IMR-90 (cell line): ENCODE data around the gene MRPL20. TPM values are rescaled to one million over a fixed set of nuclear protein-coding genes. Genes with fewer than 3 reads are reported as not detected.

Experiments
- ATAC-seq: fragments of 200-7000 bp; cut with Tn5 transposase; 2 replicates; pipeline ENCODE4 v1.9.1; 2020; ENCODE audit warnings: low read depth, mild to moderate bottlenecking, moderate library complexity
- BruUV-seq: library from RNA; stranded (reverse); fragments of 400-500 nt; replicated peaks from 2 replicates; lab custom pipeline; 2021; lab: Mats Ljungman, UMichigan
- CTCF ChIA-PET: fragments of 300-600 bp; formaldehyde crosslinking; extraction: SDS; loops from one replicate; lab custom pipeline; 2021; ENCODE audit warnings: antibody characterized with exemption; lab: Yijun Ruan, JAX
- POLR2A ChIA-PET: fragments of 300-600 bp; sonication (Branson Sonifier 250); formaldehyde crosslinking; loops from one replicate; lab custom pipeline; 2022; ENCODE audit warnings: antibody characterized with exemption; ENCODE audit not compliant: unreplicated experiment; lab: Charles Lee
- DNase-seq: peaks from one replicate; pipeline ENCODE4 v3.0.0; 2013
- H2AFZ ChIP-seq: replicated peaks from 2 replicates; pipeline ENCODE3; 2013; ENCODE audit warnings: low read length, mild to moderate bottlenecking; ENCODE audit not compliant: poor library complexity
- H2AK5ac ChIP-seq: 2 replicates; pipeline ENCODE4 v1.6.1; 2013; ENCODE audit warnings: low read depth, low read length, inconsistent platforms
- H2AK9ac ChIP-seq: replicated peaks from 2 replicates; pipeline ENCODE3; 2013; ENCODE audit warnings: mild to moderate bottlenecking, low read depth, low read length, moderate library complexity; ENCODE audit not compliant: poor library complexity
- H2BK120ac ChIP-seq: 2 replicates; pipeline ENCODE4 v1.6.1; 2013; ENCODE audit warnings: low read depth, low read length, inconsistent platforms
- H2BK15ac ChIP-seq: 3 replicates; pipeline ENCODE4 v1.6.1; 2013; ENCODE audit warnings: low read depth, low read length, inconsistent platforms
- H2BK20ac ChIP-seq: 2 replicates; pipeline ENCODE4 v1.6.1; 2013; ENCODE audit warnings: low read depth, mild to moderate bottlenecking, inconsistent platforms, low read length, moderate library complexity
- H2BK5ac ChIP-seq: 2 replicates; pipeline ENCODE4 v1.6.1; 2013; ENCODE audit warnings: mild to moderate bottlenecking, low read depth, low read length, inconsistent platforms; ENCODE audit not compliant: poor library complexity, severe bottlenecking
- H3K14ac ChIP-seq: replicated peaks from 2 replicates; pipeline ENCODE4 v1.6.1; 2013; ENCODE audit warnings: low read depth, low read length, inconsistent platforms
- H3K18ac ChIP-seq: 2 replicates; pipeline ENCODE4 v1.6.1; 2013; ENCODE audit warnings: low read depth, low read length, control low read depth
- H3K23ac ChIP-seq: 2 replicates; pipeline ENCODE4 v1.6.1; 2013; ENCODE audit warnings: low read depth, low read length, inconsistent platforms
- H3K27ac ChIP-seq: 2 replicates; pipeline ENCODE4 v1.5.1; 2013; ENCODE audit warnings: mild to moderate bottlenecking, control low read depth, low read length; ENCODE audit not compliant: insufficient read depth
- H3K27me3 ChIP-seq: 2 replicates; pipeline ENCODE4 v1.6.1; 2013; ENCODE audit warnings: low read length; ENCODE audit not compliant: control insufficient read depth, insufficient read depth
- H3K36me3 ChIP-seq: 2 replicates; pipeline ENCODE4 v1.6.1; 2013; ENCODE audit warnings: low read length, mixed read lengths; ENCODE audit not compliant: control insufficient read depth, insufficient read depth
- H3K4ac ChIP-seq: 2 replicates; pipeline ENCODE4 v1.6.1; 2013; ENCODE audit warnings: low read depth, low read length, inconsistent platforms
- H3K4me1 ChIP-seq: 2 replicates; pipeline ENCODE4 v1.6.1; 2013; ENCODE audit warnings: low read length, mixed read lengths; ENCODE audit not compliant: control insufficient read depth, insufficient read depth
- H3K4me2 ChIP-seq: 2 replicates; pipeline ENCODE4 v1.6.1; 2013; ENCODE audit warnings: low read depth, mild to moderate bottlenecking, control low read depth, low read length, moderate library complexity
- H3K4me3 ChIP-seq: 2 replicates; pipeline ENCODE4 v1.5.1; 2013; ENCODE audit warnings: low read depth, mild to moderate bottlenecking, control low read depth, low read length, moderate library complexity; ENCODE audit not compliant: insufficient read depth
- H3K56ac ChIP-seq: 2 replicates; pipeline ENCODE4 v1.6.1; 2013; ENCODE audit warnings: low read length, inconsistent platforms; ENCODE audit not compliant: insufficient read depth; ENCODE audit errors: extremely low read depth
- H3K79me1 ChIP-seq, 2 experiments: 2 replicates each; pipeline ENCODE4 v1.6.1; 2013; ENCODE audit warnings: low read length in 2 of 2, inconsistent platforms in 1 of 2, low read depth in 1 of 2
- H3K9ac ChIP-seq: 2 replicates; pipeline ENCODE4 v1.6.1; 2013; ENCODE audit warnings: low read depth, low read length, control low read depth
- H3K9me1 ChIP-seq: 2 replicates; pipeline ENCODE4 v1.6.1; 2013; ENCODE audit warnings: low read length, inconsistent platforms; ENCODE audit not compliant: insufficient read depth
- H3K9me3 ChIP-seq: 2 replicates; pipeline ENCODE4 v1.6.1; 2013; ENCODE audit warnings: low read length; ENCODE audit not compliant: control insufficient read depth, insufficient read depth
- H4K20me1 ChIP-seq: 2 replicates; pipeline ENCODE4 v1.6.1; 2013; ENCODE audit warnings: low read length, inconsistent platforms; ENCODE audit not compliant: insufficient read depth
- H4K5ac ChIP-seq: 2 replicates; pipeline ENCODE4 v1.6.1; 2013; ENCODE audit warnings: mild to moderate bottlenecking, low read depth, low read length, control low read depth
- H4K8ac ChIP-seq, 2 experiments: 2 replicates each; pipeline ENCODE4 v1.6.1; 2013; ENCODE audit warnings: low read depth in 2 of 2, low read length in 2 of 2, control low read depth in 1 of 2, inconsistent platforms in 1 of 2
- H4K91ac ChIP-seq: 2 replicates; pipeline ENCODE4 v1.6.1; 2013; ENCODE audit warnings: low read depth, low read length, inconsistent platforms; ENCODE audit not compliant: insufficient read depth
- BHLHE40 ChIP-seq: fragments of 150-350 bp; IDR thresholded peaks from 2 replicates; pipeline ENCODE4 v1.6.1; 2016; ENCODE audit warnings: mild to moderate bottlenecking, low read depth, low read length
- CEBPB ChIP-seq: IDR thresholded peaks from 2 replicates; pipeline ENCODE4 v1.6.1; 2012; ENCODE audit warnings: low read depth, low read length, improper control_type of control experiment
- MAZ ChIP-seq: IDR thresholded peaks from 2 replicates; pipeline ENCODE4 v1.6.1; 2012; ENCODE audit warnings: low read depth, mild to moderate bottlenecking, low read length, improper control_type of control experiment, moderate library complexity, borderline replicate concordance
- RAD21 ChIP-seq: IDR thresholded peaks from 2 replicates; pipeline ENCODE4 v1.6.1; 2012; ENCODE audit warnings: low read length, improper control_type of control experiment
- WGBS, 2 experiments: methylation state at CpG; one replicate each; pipeline versions ENCODE4 v1.1.5 to v1.1.7; 2013; ENCODE audit warnings: missing lambda C conversion rate in 2 of 2; ENCODE audit not compliant: insufficient read length in 1 of 2; ENCODE audit errors: extremely low coverage in 2 of 2; 5-methylcytosine and 5-hydroxymethylcytosine counted together
- dilution Hi-C: fragments of 300-500 bp; cut with HindIII; formaldehyde crosslinking; loops from one replicate; pipeline ENCODE4 v1.14.3; 2018; ENCODE audit warnings: low sequenced_read_pairs; ENCODE audit not compliant: unreplicated experiment
- in situ Hi-C: fragments of 300-500 bp; cut with MboI; formaldehyde crosslinking; loops from 3 replicates; pipeline ENCODE4 v1.14.3; 2019; ENCODE audit warnings: low sequenced_read_pairs, inconsistent platforms, mixed read lengths
- intact Hi-C: fragments of 100-400 bp; cut with micrococcal nuclease; formaldehyde crosslinking; loops from 2 replicates; pipeline ENCODE4 v1.10.0; 2022
- polyA plus RNA-seq, 3 experiments: library from polyadenylated mRNA; depleted of rRNA; stranded (reverse); fragments of >200 nt; gene quantifications; 2 replicates each; pipeline ENCODE4 v1.2.3, GENCODE V29; 2012; ENCODE audit warnings: low replicate concordance in 1 of 3
- total RNA-seq: library from RNA; depleted of rRNA; stranded (reverse); fragments of >200 nt; gene quantifications from 2 replicates; pipeline ENCODE4 v1.2.3, GENCODE V29; 2012

The MRPL20 gene
- total and polyA plus RNA-seq, 2 of the 4 experiments (the other 2 are of a cell fraction), result 141 to 157 TPM

- Histone ChIP-seq H3K9ac (peak overlapping the region; percentile 78), H4K5ac (no peak overlapping the region), H4K8ac (no peak overlapping the region), H3K4ac (no peak overlapping the region), H3K79me1 (no peaks in the 10 kb centered on the region), H3K14ac (no peak overlapping the region), H3K23ac (no peak overlapping the region), H2AFZ (peak overlapping the region; percentile 85), H3K4me3 (peak overlapping the region; percentile 58), H3K9me3 (no peaks in the 10 kb centered on the region), H4K91ac (no peak overlapping the region), H3K4me2 (0 out of 2 replicates have a peak overlapping the region, but pooled peaks have one; percentile 35), H3K56ac (no peak overlapping the region), H3K36me3 (no peaks in the 10 kb centered on the region), H2BK20ac (no peak overlapping the region), H3K4me1 (peaks cover 19% of the 10 kb centered on the region), H3K18ac (no peak overlapping the region), H2BK5ac (peak overlapping the region; percentile 22), H2BK15ac (no peak overlapping the region), H2AK9ac (no peak overlapping the region), H3K9me1 (no peaks in the 10 kb centered on the region), H3K27me3 (no peaks in the 10 kb centered on the region), H2AK5ac (no peak overlapping the region), H2BK120ac (no peak overlapping the region), H4K20me1 (no peaks in the 10 kb centered on the region), H3K27ac (no peak overlapping the region; the same call in 1 of the 2 replicates)
- intact Hi-C loops, result no loop called here
- BruUV-seq, result no TSS peak
- POLR2A ChIA-PET, result no interaction called here
- WGBS, 2 experiments, result 12% methylated on average over 38 of the region's 66 CpGs; no CpG with 5 or more reads in 1 of the 2 experiments
- DNase-seq, result no peak
- in situ Hi-C loops, result no loop called here
- TF ChIP-seq MAZ (no peak), CEBPB (no peak), RAD21 (no peak), BHLHE40 (no peak)
- dilution Hi-C loops, result no loop called here
- ATAC-seq, result peak; percentile 22
- CTCF ChIA-PET, result no interaction called here
These were observed 20.2 kb upstream of the MRPL20 start for GRCh38 chr1:1427106-1427819.
